SK-N-SH treated with all-trans-retinoic acid at 6 μM for 48 hours (cell line): ENCODE results near the gene IGFBP2.

Experiments used
- ATAC-seq: fragments of 200-7000 bp; cut with Tn5 transposase; 3 replicates; pipeline ENCODE4 v1.9.1; 2020; ENCODE audit warnings: mild to moderate bottlenecking, moderate library complexity
- ARNTL ChIP-seq: fragments of 450-650 bp; formaldehyde crosslinking; IDR thresholded peaks from 2 replicates; pipeline ENCODE4 v1.5.0; 2020; ENCODE audit warnings: low read depth, mild to moderate bottlenecking, moderate library complexity, borderline replicate concordance
- BACH2 ChIP-seq: fragments of 250-450 bp; sonication (Bioruptor Pico); IDR thresholded peaks from 2 replicates; pipeline ENCODE4 v1.9.0; 2021; ENCODE audit warnings: mild to moderate bottlenecking, borderline replicate concordance
- CREB5 ChIP-seq: fragments of 250-450 bp; sonication (Bioruptor Pico); IDR thresholded peaks from 2 replicates; pipeline ENCODE4 v1.5.1; 2020; ENCODE audit warnings: low read depth, mild to moderate bottlenecking, moderate library complexity
- CSDC2 ChIP-seq: fragments of 250-450 bp; sonication (Bioruptor Pico); IDR thresholded peaks from 2 replicates; pipeline ENCODE4 v1.5.0; 2020; ENCODE audit warnings: mild to moderate bottlenecking, moderate library complexity
- ESRRG ChIP-seq: fragments of 250-450 bp; sonication (Bioruptor Pico); IDR thresholded peaks from 2 replicates; pipeline ENCODE4 v1.6.1; 2021; ENCODE audit warnings: mild to moderate bottlenecking
- GLIS3 ChIP-seq: fragments of 250-450 bp; sonication (Bioruptor Pico); IDR thresholded peaks from 2 replicates; pipeline ENCODE4 v1.5.0; 2020; ENCODE audit warnings: mild to moderate bottlenecking, moderate library complexity
- ISL1 ChIP-seq: fragments of 250-450 bp; sonication (Bioruptor Pico); IDR thresholded peaks from 2 replicates; pipeline ENCODE4 v2.1.2; 2022; ENCODE audit warnings: mild to moderate bottlenecking, moderate library complexity
- OSR1 ChIP-seq: fragments of 250-450 bp; sonication (Bioruptor Pico); IDR thresholded peaks from 2 replicates; pipeline ENCODE4 v1.8.0; 2022; ENCODE audit warnings: moderate library complexity, mild to moderate bottlenecking, inconsistent platforms
- PATZ1 ChIP-seq: fragments of 250-450 bp; sonication (Bioruptor Pico); IDR thresholded peaks from 2 replicates; pipeline ENCODE4 v1.8.0; 2020; ENCODE audit warnings: mild to moderate bottlenecking, moderate library complexity, borderline replicate concordance
- POU6F1 ChIP-seq: fragments of 250-450 bp; sonication (Bioruptor Pico); IDR thresholded peaks from 2 replicates; pipeline ENCODE4 v1.8.0; 2021; ENCODE audit warnings: low read depth, mild to moderate bottlenecking, moderate library complexity, borderline replicate concordance
- PPARA ChIP-seq: fragments of 250-450 bp; sonication (Bioruptor Pico); IDR thresholded peaks from 2 replicates; pipeline ENCODE4 v1.5.0; 2020; ENCODE audit warnings: mild to moderate bottlenecking, borderline replicate concordance
- SNAI2 ChIP-seq: fragments of 250-450 bp; sonication (Bioruptor Pico); IDR thresholded peaks from 2 replicates; pipeline ENCODE4 v1.5.0; 2020; ENCODE audit warnings: mild to moderate bottlenecking, moderate library complexity
- ZC3H10 ChIP-seq: fragments of 250-450 bp; sonication (Bioruptor Pico); IDR thresholded peaks from 2 replicates; pipeline ENCODE4 v1.5.1; 2021; ENCODE audit warnings: mild to moderate bottlenecking, moderate library complexity
- ZFP3 ChIP-seq: fragments of 250-450 bp; sonication (Bioruptor Pico); IDR thresholded peaks from 2 replicates; pipeline ENCODE4 v1.5.0; 2020; ENCODE audit warnings: mild to moderate bottlenecking, moderate library complexity
- ZNF565 ChIP-seq: fragments of 450-650 bp; formaldehyde crosslinking; conservative IDR thresholded peaks from 2 replicates; pipeline ENCODE4 v1.5.0; 2020; ENCODE audit warnings: low read depth, mild to moderate bottlenecking, moderate library complexity
- ZNF70 ChIP-seq: fragments of 450-650 bp; formaldehyde crosslinking; IDR thresholded peaks from 2 replicates; pipeline ENCODE4 v1.5.0; 2020; ENCODE audit warnings: mild to moderate bottlenecking, moderate library complexity
- ZNF8 ChIP-seq: fragments of 450-650 bp; formaldehyde crosslinking; IDR thresholded peaks from 2 replicates; pipeline ENCODE4 v1.5.0; 2020; ENCODE audit warnings: mild to moderate bottlenecking, moderate library complexity
- TF ChIP-seq, protein P1 (sequence below): fragments of 250-450 bp; sonication (Bioruptor Pico); IDR thresholded peaks from 2 replicates; pipeline ENCODE4 v1.5.0; 2020; ENCODE audit warnings: mild to moderate bottlenecking, moderate library complexity
- TF ChIP-seq, protein P2 (sequence below): fragments of 250-450 bp; sonication (Bioruptor Pico); IDR thresholded peaks from 2 replicates; pipeline ENCODE4 v1.5.1; 2021; ENCODE audit warnings: mild to moderate bottlenecking, moderate library complexity

Gene IGFBP2

GRCh38 chr2:216688731-216689340 lies 55.6 kb downstream of the IGFBP2 start (continued):
- TF ChIP-seq PATZ1 (CRISPR knock-in tag) (no peak), ZNF8 (no peak), PPARA (CRISPR knock-in tag) (no peak), ZFP3 (CRISPR knock-in tag) (no peak), ZNF565 (CRISPR knock-in tag) (no peak)
- TF ChIP-seq, protein P1, sequence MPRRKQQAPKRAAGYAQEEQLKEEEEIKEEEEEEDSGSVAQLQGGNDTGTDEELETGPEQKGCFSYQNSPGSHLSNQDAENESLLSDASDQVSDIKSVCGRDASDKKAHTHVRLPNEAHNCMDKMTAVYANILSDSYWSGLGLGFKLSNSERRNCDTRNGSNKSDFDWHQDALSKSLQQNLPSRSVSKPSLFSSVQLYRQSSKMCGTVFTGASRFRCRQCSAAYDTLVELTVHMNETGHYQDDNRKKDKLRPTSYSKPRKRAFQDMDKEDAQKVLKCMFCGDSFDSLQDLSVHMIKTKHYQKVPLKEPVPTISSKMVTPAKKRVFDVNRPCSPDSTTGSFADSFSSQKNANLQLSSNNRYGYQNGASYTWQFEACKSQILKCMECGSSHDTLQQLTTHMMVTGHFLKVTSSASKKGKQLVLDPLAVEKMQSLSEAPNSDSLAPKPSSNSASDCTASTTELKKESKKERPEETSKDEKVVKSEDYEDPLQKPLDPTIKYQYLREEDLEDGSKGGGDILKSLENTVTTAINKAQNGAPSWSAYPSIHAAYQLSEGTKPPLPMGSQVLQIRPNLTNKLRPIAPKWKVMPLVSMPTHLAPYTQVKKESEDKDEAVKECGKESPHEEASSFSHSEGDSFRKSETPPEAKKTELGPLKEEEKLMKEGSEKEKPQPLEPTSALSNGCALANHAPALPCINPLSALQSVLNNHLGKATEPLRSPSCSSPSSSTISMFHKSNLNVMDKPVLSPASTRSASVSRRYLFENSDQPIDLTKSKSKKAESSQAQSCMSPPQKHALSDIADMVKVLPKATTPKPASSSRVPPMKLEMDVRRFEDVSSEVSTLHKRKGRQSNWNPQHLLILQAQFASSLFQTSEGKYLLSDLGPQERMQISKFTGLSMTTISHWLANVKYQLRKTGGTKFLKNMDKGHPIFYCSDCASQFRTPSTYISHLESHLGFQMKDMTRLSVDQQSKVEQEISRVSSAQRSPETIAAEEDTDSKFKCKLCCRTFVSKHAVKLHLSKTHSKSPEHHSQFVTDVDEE (CRISPR knock-in tag) = no peak

DNA sequence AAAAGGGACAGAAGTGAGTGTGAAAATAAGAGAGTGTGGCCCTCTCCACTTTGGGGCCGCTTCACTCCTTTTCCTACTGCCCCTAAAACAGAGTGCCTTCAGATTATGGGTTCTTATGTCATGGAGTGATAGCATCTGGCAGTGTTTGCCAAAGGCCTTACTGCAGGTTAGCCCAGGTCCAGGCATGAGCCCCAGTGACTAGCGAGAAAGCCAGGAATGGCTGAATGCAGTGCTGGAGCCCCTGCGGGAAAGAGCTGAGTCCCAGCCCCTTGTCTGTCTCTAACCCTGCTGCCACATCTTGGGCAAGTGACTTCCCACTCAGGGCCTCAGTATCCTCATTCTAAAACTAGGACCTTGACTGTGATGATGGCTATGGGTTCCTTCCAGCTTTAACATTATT lies 56.2 kb downstream of the IGFBP2 start:
- no peak for TF ChIP-seq POU6F1 (CRISPR knock-in tag)
- TF ChIP-seq BACH2 (CRISPR knock-in tag) = no peak
- TF ChIP-seq ZNF70 (CRISPR knock-in tag) = no peak
- ATAC-seq = no peak

DNA sequence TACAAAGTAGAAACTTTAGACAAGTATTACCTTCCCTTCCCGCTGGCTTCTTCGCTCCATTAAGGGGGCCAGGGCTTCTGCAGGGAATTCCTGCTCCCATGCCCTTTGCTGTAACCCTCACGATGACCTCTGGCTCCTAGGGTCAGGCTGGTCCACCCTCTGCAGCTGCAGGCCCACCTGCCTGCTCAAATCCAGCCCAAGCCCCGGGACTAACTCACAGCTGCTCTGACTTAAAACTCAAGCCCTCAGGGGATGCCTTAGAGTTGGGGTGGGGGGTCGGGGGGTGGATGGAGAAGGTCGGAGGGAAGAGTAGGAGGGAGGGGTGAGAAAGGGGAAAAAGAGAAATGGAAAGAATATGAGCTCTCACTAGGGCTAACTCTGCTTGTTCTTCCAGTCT lies 57.2 kb downstream of the IGFBP2 start:
- ATAC-seq = no peak
- TF ChIP-seq ISL1 (no peak), ZNF8 (no peak), ESRRG (CRISPR knock-in tag) (no peak), CREB5 (CRISPR knock-in tag) (no peak), ZNF565 (CRISPR knock-in tag) (no peak), ZC3H10 (no peak), CSDC2 (no peak), ARNTL (CRISPR knock-in tag) (no peak), GLIS3 (CRISPR knock-in tag) (no peak), ZFP3 (CRISPR knock-in tag) (no peak), SNAI2 (CRISPR knock-in tag) (no peak), ZNF70 (CRISPR knock-in tag) (no peak), OSR1 (no peak), BACH2 (CRISPR knock-in tag) (no peak), PATZ1 (CRISPR knock-in tag) (no peak)
- TF ChIP-seq, protein P2, sequence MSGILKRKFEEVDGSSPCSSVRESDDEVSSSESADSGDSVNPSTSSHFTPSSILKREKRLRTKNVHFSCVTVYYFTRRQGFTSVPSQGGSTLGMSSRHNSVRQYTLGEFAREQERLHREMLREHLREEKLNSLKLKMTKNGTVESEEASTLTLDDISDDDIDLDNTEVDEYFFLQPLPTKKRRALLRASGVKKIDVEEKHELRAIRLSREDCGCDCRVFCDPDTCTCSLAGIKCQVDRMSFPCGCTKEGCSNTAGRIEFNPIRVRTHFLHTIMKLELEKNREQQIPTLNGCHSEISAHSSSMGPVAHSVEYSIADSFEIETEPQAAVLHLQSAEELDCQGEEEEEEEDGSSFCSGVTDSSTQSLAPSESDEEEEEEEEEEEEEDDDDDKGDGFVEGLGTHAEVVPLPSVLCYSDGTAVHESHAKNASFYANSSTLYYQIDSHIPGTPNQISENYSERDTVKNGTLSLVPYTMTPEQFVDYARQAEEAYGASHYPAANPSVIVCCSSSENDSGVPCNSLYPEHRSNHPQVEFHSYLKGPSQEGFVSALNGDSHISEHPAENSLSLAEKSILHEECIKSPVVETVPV (CRISPR knock-in tag) = no peak
- TF ChIP-seq, all 23 proteins: peak for 0
